OCI-LY7 (cell line): ENCODE data around the gene ROR2.

Experiments
- CTCF ChIP-seq: fragments of 200-600 bp; sonication (generic); conservative IDR thresholded peaks from 2 replicates; pipeline ENCODE4 v1.5.1; 2014; ENCODE audit warnings: mild to moderate bottlenecking, antibody characterized with exemption, low read length, moderate library complexity, mixed read lengths
- EZH2phosphoT487 ChIP-seq: fragments of 200-600 bp; sonication (generic); IDR thresholded peaks from 2 replicates; pipeline ENCODE4 v1.6.1; 2018; ENCODE audit warnings: low read depth, borderline replicate concordance, mild to moderate bottlenecking, mixed run types, antibody characterized with exemption, low read length, moderate library complexity, mixed read lengths

- TF ChIP-seq CTCF = no peak
- no peak for TF ChIP-seq EZH2phosphoT487
Observed at GRCh38 chr9:91937056-91937455, 13.0 kb downstream of the ROR2 start.
